HG03175 (cell line): ENCODE results near the gene VPREB3.

ENCODE experiments used
- ATAC-seq: cut with Tn5 transposase; IDR thresholded peaks from one replicate; pipeline ENCODE4 v1.9.1; 2021; ENCODE audit warnings: mild to moderate bottlenecking, moderate library complexity; ENCODE audit not compliant: unreplicated experiment

Gene VPREB3

GRCh38 chr22:23704062-23704461 lies 50.2 kb downstream of the VPREB3 start:
- no peak for ATAC-seq
